ENCODE data around the gene LGR5.

DNA sequence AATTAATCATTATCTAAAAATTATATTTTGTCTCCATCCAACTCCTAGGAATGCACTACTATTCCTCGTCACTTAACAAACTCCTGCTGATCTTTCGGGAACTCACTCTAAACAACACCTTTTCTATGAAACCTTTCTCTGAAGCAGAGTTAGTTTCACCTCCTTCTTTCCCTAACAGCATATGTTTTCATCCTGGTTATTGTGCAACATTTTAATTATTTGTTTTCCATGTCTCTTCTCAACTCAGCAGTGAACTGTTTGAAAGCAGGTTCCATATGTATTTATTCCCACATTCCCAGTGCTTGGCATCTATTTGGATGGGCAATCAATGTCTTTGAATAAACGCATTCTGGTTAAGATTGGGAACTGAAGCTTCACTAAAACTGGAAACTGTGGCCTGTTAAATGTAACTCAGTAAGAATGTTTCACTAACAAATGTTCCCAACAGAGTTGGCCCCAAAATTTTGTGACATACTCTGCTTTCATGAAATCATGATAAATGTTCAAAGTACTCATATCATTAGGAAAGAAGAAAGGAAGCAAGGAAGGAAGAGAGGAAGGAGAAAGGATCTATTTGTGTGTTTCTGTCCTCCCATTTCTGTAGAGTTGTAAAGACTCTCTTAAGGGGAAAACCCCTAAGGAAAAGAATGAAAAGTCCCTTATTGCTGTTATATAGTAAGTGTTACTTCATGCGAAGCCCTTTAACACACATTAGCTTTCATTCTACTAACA, 13.9 kb upstream of the LGR5 start:
- TF ChIP-seq, protein P1, sequence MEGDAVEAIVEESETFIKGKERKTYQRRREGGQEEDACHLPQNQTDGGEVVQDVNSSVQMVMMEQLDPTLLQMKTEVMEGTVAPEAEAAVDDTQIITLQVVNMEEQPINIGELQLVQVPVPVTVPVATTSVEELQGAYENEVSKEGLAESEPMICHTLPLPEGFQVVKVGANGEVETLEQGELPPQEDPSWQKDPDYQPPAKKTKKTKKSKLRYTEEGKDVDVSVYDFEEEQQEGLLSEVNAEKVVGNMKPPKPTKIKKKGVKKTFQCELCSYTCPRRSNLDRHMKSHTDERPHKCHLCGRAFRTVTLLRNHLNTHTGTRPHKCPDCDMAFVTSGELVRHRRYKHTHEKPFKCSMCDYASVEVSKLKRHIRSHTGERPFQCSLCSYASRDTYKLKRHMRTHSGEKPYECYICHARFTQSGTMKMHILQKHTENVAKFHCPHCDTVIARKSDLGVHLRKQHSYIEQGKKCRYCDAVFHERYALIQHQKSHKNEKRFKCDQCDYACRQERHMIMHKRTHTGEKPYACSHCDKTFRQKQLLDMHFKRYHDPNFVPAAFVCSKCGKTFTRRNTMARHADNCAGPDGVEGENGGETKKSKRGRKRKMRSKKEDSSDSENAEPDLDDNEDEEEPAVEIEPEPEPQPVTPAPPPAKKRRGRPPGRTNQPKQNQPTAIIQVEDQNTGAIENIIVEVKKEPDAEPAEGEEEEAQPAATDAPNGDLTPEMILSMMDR (conservative IDR thresholded peaks at IDR 0.05; ENCODE audit: low read depth, low read length): no peak
- no peak for TF ChIP-seq EZH2phosphoT487 (IDR thresholded peaks at IDR 0.05; ENCODE audit: borderline replicate concordance, low read length)
- TF ChIP-seq EZH2 (IDR thresholded peaks at IDR 0.05; ENCODE audit: low read length, unreplicated experiment): no peak

Measured in PC-3 (cell line).